ENCODE measurements around the gene NMNAT2. TPM values are rescaled to one million over a fixed set of nuclear protein-coding genes. Genes with fewer than 3 reads are reported as not detected.

NMNAT2 gene
- total and polyA plus RNA-seq, 3 donors from 2014 or later: 23.6 to 52.0 (median 45.7) TPM

DNA sequence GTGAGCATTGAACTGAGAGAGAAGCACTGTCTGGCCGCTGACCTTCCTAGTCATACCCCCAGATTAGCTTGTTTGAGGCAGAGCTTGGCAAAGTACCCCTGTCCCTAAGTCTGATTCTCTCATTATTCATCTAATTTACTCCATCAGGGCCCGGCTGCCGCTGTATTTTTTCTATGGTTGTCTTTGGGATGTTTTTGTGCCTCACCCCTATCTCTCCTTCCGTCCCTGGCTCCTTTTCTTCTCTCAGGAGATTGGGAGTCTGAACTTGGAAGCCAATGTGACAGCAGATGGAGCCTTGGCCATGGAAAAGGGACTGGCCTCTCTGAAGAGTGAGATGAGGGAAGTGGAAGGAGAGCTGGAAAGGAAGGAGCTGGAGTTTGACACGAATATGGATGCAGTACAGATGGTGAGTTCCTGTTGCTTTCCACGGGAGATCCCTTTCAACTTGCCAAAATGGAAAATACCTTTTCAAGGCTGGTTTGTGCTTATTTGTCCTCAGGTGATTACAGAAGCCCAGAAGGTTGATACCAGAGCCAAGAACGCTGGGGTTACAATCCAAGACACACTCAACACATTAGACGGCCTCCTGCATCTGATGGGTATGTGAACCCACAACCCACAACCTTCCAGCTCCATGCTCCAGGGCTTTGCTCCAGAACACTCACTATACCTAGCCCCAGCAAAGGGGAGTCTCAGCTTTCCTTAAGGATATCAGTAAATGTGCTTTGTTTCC lies 178.2 kb downstream of the NMNAT2 start:
- H3K27me3 ChIP-seq: no peaks in the 10 kb centered on the region
- intact Hi-C loops (cut with DNase I; ENCODE audit: low total_unique reads): no loop called here
- WGBS, 2 donors: 56 to 73% methylated on average over 8 of the region's 8 CpGs
- H3K4me1 ChIP-seq: no peaks in the 10 kb centered on the region
- H3K9me3 ChIP-seq: no peaks in the 10 kb centered on the region
- H3K4me3 ChIP-seq: no peak overlapping the region
- H3K27ac ChIP-seq: peak overlapping the region in 1 of 2 donors; percentile 67
- no peak for DNase-seq
- H3K36me3 ChIP-seq (ENCODE audit: low read depth, missing control alignments): no peaks in the 10 kb centered on the region
- no peak for TF ChIP-seq POLR2A (IDR thresholded peaks at IDR 0.05)
- TF ChIP-seq, protein P1, sequence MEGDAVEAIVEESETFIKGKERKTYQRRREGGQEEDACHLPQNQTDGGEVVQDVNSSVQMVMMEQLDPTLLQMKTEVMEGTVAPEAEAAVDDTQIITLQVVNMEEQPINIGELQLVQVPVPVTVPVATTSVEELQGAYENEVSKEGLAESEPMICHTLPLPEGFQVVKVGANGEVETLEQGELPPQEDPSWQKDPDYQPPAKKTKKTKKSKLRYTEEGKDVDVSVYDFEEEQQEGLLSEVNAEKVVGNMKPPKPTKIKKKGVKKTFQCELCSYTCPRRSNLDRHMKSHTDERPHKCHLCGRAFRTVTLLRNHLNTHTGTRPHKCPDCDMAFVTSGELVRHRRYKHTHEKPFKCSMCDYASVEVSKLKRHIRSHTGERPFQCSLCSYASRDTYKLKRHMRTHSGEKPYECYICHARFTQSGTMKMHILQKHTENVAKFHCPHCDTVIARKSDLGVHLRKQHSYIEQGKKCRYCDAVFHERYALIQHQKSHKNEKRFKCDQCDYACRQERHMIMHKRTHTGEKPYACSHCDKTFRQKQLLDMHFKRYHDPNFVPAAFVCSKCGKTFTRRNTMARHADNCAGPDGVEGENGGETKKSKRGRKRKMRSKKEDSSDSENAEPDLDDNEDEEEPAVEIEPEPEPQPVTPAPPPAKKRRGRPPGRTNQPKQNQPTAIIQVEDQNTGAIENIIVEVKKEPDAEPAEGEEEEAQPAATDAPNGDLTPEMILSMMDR (IDR thresholded peaks at IDR 0.05): no peak

- intact Hi-C loops (cut with DNase I; ENCODE audit: low total_unique reads): no loop called here
- DNase-seq: no peak
- H3K27ac ChIP-seq: no peak overlapping the region
These were observed 178.9 kb downstream of the NMNAT2 start for GRCh38 chr1:183239220-183239742.

DNA sequence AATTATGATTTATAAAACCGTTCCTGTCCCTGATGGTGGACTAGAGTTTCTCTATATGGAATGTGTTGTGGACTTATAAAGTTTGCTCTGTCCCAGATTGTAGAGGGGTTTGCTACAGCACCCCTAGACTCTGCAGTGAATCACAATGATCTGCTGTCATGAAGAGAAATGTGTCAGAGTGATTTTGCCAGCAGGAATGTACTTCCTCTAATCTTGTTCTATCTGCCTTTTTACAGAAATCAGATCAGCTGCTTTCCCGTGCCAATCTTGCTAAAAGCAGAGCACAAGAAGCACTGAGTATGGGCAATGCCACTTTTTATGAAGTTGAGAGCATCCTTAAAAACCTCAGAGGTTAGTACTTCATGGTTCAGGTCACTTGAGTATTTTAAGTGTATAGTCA lies 180.1 kb downstream of the NMNAT2 start:
- WGBS, 2 donors: 87 to 90% methylated on average over 2 of the region's 2 CpGs
- H3K9me3 ChIP-seq: no peaks in the 10 kb centered on the region
- DNase-seq: no peak
- no peak overlapping the region for H3K4me3 ChIP-seq
- peaks cover 4% of the 10 kb centered on the region for H3K4me1 ChIP-seq
- H3K36me3 ChIP-seq (ENCODE audit: low read depth, missing control alignments): no peaks in the 10 kb centered on the region
- TF ChIP-seq POLR2A (IDR thresholded peaks at IDR 0.05): no peak
- TF ChIP-seq, protein P1 (IDR thresholded peaks at IDR 0.05): no peak
- intact Hi-C loops (cut with DNase I; ENCODE audit: low total_unique reads): no loop called here
- H3K27me3 ChIP-seq: no peaks in the 10 kb centered on the region
- H3K27ac ChIP-seq: no peak overlapping the region

More at GRCh38 chr1:183239220-183239742, 178.9 kb downstream of the NMNAT2 start:
- TF ChIP-seq, protein P1 (IDR thresholded peaks at IDR 0.05): no peak
- no peak for TF ChIP-seq POLR2A (IDR thresholded peaks at IDR 0.05)
- H3K9me3 ChIP-seq: no peaks in the 10 kb centered on the region
- no peak overlapping the region for H3K4me3 ChIP-seq
- 85 to 86% methylated on average over 7 of the region's 7 CpGs for WGBS, 2 donors
- H3K4me1 ChIP-seq: peaks cover 2% of the 10 kb centered on the region
- no peaks in the 10 kb centered on the region for H3K27me3 ChIP-seq
- no peaks in the 10 kb centered on the region for H3K36me3 ChIP-seq (ENCODE audit: low read depth, missing control alignments)

DNA sequence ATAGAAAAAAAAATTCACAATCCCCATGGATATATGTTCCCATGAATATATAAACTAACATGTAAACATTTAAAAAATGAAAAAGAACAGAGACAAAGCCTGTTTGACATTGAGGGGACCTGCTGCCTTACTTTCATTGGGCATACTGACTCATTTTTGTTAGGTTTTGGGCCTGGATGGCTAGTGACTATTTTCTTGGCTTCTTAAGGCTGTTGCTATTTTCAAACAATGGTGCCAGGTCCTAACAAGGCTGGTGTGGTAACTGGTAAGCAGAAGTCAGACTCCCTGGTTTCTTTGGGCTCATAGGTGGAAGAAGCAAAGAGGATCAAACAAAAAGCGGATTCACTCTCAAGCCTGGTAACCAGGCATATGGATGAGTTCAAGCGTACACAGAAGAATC lies 181.1 kb downstream of the NMNAT2 start:
- intact Hi-C loops (cut with DNase I; ENCODE audit: low total_unique reads): no loop called here
- H3K27ac ChIP-seq: no peak overlapping the region
- no peaks in the 10 kb centered on the region for H3K27me3 ChIP-seq
- no peak for TF ChIP-seq POLR2A (IDR thresholded peaks at IDR 0.05)
- TF ChIP-seq, protein P1 (IDR thresholded peaks at IDR 0.05): no peak
- no peaks in the 10 kb centered on the region for H3K36me3 ChIP-seq (ENCODE audit: low read depth, missing control alignments)
- no peak overlapping the region for H3K4me3 ChIP-seq
- H3K4me1 ChIP-seq: peaks cover 4% of the 10 kb centered on the region
- H3K9me3 ChIP-seq: no peaks in the 10 kb centered on the region
- no peak for DNase-seq
- 95 to 96% methylated on average over 2 of the region's 2 CpGs for WGBS, 2 donors

Measured in testis (tissue), 3 donors.